HG02759 (cell line): ENCODE results near the gene SLC6A7.

Source experiments
- ATAC-seq: cut with Tn5 transposase; IDR thresholded peaks from one replicate; pipeline ENCODE4 v1.9.1; 2021; ENCODE audit warnings: mild to moderate bottlenecking, moderate library complexity; ENCODE audit not compliant: unreplicated experiment

SLC6A7 gene

DNA sequence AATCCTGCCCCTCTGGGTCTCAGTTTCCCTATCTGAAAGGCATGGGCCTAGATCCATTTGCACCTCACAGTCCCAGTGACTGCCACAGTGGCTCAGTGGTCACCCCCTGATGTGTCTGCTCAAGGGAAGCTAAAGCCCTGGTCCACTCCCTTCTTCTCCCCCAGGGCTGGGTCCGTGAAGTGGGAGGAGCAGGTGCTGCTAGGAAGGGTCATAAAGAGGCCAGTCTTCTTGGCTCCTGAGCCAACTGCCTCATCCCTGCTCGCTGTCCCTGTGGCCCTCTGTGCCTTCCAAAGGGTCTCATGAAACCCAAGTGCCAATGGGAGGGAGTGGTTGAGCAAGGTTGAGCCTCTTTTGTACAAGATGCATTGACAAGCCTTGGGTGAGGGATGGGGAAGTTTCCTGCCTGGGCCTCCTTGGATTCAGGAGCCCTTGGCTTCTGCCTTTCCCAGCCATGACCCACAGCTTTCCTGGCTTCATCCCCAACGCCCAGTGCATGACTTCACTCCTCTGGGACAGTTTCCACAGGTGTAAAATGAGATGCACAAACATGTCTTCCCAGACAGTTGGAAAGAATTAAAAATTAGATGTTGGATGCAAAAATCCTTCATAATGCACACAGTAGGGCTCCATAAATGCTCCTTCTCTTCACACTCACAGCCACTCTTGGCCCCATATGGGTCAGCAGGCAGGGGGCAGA, 1.6 kb upstream of the SLC6A7 start:
- ATAC-seq: no peak

DNA sequence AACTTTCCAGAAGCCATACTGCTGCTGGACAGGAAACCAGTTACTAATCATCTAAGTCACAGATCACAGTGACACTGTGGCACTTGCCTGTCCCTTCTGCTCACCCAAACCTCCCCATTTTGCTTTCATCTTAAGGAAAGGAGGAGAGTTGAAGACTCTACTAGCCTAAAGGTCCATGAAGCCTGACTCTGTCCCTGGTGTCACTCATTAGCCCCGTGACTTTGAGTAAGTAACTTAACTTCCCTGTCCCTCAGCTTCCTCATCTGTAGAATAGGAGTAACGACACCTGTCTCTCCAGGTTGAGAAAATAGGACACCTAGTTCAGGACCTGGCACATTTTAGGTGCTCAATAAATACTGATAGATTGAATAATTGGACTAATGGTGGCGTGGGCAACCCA, 536 bp upstream of the SLC6A7 start:
- ATAC-seq: no peak

DNA sequence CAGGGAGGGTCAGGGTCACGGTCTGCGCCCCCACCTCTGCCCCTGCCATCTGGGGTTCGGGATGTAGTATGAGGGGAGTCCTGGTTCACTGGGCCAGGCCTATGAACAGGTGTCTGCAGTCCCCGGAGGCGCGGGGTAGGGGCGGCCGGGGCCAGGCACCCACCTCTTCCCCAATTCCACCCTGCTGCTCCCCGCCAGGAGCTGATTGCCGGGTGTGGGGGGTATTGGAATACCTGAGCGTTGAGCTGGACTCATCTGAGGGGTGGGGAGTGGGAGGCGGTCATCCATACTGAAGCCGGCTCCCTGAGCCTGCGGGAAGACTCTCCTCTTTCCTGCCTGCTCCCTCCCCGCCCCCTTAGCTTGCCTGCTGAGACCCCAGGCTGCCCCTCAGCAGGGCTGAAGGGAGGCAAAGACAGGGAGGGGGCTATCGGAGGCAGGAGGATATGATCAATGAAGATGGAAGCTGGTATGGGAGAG, 679 bp downstream of the SLC6A7 start:
- no peak for ATAC-seq

DNA sequence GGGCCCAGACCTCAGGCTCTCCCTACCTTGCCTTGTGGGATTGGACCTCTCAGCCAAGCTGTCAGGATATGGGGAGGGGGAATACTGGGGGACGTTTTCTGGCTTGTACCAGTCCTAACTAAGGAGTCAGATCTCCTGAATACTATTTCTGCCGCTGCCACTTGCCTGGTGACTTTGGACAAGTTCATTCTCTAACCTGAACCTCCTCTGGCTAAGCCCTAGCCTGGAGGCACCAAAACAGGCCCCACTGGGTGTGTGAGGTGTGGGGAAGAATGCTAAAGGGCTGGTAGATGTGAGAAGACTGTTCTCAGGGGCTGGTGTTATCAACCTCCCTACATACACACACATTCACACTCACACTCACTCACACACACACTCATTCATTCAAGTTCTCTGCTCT, 1.1 kb downstream of the SLC6A7 start:
- no peak for ATAC-seq

DNA sequence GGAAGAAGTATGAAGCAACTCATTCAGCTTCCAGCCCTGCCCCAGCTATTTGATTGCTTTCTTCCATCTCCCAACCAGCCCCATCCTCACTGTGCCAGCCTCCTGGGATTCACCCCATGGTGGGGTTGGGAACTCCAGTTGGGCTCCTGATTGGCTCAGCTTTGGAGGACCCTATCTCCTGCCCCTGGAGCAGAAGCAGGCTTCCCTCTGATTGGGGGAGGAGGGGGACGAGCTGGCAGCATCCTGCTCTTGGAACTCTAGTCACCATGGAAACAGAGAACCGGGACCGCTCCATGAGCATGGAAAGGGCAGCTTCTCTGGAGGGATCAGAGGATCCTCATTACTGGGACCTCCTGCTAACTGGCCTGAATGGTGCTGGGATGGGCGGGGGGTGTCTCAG, 2.6 kb downstream of the SLC6A7 start:
- no peak for ATAC-seq

DNA sequence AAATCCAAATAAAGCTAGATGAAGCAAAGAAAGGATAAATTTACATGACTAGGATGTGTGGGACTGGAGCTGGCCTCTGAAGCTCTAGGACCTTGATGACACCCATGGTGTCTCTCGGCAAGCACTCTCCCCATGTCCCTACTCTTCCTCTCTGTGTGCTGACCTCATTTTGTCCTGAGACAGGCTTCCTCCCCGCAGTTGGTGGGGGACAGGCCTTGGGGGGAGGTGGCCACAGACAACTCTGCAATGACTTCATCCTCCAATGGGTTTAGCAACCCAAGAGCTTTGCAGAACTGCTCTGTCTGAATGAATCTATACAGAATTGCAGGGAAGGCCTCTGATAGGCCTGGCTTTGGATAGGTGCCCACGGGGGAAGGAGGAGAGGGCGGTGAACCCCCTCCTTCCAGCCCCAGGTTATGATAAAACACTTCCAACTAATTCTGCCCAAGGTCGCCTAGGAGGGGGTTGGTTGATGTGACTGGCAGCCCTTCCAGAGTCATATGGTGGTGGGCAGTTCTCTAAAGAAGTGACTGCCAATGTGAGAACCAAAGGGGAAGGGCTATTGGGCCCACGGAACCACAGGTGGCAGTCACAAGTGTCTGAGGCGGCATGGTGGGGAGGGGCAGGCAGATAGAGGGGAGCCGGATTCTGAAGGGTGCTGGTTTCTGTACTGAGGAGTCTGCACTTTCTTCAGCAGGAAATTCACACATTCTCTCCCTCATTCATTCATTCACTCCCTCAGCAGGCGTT, 6.0 kb downstream of the SLC6A7 start:
- no peak for ATAC-seq

DNA sequence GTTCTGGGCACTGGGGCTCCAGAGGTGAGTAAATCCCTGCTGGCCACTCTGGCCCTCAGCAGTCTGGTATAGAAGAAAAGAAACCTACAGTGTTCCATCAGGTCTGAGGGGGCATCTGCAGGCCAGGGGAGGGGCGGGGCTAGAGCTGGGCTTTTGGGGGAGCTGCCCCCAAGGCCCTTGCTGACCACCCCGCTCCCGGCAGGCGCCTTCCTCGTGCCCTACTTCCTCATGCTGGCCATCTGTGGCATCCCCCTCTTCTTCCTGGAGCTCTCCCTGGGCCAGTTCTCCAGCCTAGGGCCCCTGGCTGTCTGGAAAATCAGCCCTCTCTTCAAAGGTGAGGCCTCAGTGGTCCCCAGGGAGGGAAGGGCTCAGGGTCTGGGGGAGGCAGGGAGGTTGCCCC, 6.7 kb downstream of the SLC6A7 start:
- ATAC-seq: no peak

DNA sequence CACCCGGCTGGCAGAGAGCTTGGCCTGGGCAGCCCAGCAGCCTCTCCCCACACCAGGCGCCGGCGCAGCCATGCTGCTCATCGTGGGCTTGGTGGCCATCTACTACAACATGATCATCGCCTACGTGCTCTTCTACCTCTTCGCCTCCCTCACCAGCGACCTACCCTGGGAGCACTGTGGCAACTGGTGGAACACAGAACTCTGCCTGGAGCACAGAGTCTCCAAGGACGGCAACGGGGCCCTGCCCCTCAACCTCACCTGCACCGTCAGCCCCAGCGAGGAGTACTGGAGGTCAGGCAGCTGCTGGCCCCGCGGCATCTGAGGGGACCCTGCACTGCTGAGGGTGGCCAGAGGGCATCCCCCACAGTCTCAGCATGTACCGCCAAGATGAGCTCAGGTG, 7.1 kb downstream of the SLC6A7 start:
- ATAC-seq: no peak

DNA sequence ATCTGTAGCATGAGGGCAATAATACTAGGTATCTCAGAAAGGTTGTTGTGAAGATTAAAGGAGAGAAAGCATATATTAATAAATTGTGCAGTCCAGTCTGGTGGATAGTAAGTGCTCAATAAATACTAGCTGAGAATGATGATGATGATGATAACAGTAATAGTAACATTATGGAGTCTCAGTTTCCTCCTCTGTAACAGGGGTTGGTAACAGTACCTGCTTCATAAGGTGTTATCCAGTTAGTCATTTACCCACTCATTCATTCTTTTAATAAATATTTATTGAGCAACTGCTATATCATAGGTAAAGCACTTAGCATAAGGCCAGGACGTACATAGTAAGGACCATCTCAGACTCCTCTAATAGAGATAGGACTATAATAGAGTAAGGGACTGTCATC, 7.6 kb downstream of the SLC6A7 start:
- no peak for ATAC-seq

DNA sequence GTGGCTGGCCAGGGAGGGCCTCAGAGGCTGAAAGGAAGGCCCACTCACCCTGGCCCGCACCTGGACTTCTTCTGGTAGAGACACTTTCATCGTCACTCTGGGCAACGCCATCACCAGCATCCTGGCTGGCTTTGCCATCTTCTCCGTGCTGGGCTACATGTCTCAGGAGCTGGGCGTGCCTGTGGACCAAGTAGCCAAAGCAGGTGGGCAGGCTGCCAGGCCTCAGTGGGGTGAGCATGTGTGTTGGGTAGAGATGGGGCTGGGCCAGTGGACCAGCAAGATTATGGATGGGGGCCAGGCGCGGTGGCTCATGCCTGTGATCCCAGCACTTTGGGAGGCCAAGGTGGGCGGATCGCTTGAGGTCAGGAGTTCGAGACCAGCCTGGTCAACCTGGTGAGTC, 12.6 kb downstream of the SLC6A7 start:
- no peak for ATAC-seq

DNA sequence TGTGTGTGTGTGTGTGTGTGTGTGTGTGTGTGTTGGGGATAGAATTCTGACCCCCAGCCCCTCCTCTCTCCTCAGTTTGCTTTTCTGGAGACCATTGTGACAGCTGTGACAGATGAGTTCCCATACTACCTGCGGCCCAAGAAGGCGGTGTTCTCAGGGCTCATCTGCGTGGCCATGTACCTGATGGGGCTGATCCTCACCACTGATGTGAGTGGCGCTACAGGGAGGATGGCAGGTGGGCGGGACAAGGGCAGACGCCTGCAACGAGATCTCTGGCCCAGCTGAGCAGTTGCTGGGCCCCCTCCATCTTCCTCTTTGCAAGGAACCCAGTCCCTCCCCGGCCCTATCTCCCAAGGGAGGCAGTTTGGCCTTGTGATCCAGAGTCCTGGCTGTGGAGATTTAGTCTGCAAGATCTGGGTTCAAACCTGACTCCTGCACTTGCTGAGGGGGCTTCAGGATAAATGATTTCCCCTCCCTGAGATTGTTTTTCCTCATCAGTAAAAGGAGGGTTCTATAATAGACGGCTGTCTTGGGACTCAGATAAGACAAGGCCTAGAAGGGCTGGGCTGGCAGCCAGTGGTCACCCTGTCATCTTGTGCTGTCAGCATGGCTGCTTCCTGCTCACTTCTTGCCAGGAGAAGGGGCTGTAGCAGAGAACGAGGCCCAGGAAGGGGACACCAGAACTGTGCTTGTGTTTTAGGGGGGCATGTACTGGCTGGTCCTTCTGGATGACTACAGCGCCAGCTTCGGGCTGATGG, 14.1 kb downstream of the SLC6A7 start:
- no peak for ATAC-seq

DNA sequence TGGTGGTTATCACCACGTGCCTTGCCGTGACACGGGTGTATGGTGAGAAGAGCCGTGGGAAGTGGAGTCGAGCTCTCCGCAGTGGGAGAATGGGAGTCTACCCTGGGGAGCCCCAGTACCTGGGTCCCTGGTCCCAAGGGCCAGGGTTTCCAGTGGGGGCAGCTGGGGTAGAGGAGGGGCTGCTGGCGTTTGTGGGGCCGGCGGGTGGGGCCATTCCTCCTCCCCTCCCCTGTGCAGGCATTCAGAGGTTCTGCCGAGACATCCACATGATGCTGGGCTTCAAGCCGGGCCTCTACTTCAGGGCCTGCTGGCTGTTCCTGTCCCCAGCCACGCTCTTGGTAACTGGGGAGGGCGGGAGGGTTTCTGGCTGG, 14.7 kb downstream of the SLC6A7 start:
- ATAC-seq: no peak

DNA sequence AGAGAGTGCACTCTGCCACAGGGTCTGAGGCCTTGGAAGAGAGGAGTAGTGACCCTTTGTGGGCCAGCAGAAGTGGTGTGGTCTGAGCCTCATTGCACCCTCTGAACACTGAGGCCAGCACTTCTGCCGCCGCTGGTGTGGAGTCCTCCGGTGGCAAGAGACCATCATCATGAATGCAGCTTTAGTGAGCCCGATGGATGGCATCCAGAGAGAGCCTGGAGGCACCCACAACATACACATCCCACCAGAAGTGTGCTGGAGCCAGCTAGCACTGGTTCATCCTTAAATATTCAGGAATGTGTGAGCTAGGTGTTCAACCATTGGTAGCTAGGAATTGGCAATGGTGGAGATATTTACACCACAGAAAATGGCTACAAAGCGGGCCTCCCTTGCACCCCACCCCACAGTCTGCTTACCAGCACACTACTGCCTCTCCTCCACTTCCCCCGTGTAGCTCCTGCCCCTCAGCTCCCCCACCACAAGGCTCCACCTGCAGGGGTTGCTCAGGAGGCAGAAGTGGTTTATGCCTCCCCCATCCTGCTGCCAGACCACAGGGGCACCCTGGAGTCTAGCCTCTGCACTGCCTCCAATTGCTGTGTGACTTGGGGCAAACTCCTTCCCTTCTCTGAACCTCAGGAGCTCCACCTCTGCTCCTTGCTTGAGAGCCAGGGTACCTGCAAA, 16.4 kb downstream of the SLC6A7 start:
- ATAC-seq: no peak

DNA sequence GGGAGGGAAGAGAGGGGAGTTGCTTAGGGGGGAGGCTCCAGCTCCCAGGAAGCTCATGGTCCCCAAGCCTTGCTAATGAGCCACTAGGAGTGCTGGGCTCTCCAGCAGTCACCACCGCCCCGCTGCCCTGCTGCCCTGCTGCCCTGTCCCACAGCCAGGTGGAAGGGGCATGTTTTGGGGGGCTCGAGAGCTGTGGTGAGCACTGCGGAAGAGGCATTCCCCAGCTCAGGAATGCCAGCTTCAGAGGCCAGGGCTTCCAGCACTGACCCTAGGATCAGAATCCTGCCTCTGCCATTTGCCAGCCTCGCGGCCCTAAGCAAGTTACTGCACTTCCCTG, 16.9 kb downstream of the SLC6A7 start:
- no peak for ATAC-seq

DNA sequence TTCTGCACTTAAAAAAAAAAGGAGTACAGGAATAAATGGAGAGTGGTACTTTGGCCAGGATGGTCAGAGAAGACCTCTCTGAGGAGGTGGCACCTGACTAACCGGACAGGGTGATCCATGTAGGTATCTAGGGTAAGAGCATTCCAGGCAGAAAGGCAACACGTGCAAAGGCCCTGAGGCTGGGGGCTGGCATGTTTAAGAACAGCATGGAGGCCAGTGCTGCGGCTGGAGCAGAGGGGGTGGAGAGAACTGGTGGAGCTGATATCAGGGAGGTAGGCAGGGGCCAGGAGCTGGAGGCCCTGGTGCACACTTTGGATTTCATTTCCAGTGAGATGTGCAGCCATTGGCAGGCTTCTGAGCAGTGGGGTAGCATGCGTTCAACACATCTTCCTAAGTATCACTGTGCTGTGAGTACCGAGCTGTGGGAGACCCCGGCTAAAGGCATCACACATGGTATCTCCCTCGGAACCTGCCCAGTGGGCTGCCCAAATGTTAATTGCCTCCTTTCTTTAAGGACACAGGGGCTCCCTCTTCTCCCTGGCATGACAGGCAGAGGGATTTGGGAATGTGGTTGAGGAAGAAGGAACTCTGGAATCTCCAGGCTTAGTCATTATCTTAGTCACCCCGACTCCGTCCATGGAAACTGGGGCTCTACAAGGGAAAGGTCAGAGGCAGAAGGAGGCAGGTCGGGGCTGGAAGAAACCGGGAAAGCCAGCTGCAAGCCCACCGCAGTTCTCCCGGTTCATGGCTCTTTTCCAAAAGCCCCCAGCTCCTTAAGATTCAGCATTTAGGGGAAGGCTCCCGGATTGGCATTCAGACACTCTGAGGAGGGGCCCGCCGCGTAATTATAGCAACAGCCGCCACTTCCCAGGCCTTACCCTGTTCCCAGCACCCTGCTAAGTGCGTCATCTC, 18.6 kb downstream of the SLC6A7 start:
- no peak for ATAC-seq

DNA sequence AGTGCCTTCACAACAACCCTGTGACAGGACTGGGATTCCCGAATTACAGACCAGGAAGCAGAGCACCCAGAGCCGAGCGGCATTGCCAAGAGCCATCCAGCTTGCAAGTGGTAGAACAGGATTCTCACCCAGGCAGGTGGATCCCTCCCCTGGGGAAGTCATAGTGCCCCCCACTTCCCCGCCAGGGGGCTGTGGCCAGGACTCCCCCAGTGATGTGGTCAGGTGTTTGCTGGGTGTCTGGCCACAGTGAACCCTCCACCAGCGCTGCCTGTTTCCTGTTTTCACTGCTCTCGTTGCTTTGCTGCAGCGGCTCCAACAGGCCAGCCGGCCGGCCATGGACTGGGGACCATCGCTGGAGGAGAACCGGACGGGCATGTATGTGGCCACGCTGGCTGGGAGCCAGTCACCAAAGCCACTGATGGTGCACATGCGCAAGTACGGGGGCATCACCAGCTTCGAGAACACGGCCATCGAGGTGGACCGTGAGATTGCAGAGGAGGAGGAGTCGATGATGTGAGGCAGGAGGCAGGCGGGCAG, 19.3 kb downstream of the SLC6A7 start:
- no peak for ATAC-seq

DNA sequence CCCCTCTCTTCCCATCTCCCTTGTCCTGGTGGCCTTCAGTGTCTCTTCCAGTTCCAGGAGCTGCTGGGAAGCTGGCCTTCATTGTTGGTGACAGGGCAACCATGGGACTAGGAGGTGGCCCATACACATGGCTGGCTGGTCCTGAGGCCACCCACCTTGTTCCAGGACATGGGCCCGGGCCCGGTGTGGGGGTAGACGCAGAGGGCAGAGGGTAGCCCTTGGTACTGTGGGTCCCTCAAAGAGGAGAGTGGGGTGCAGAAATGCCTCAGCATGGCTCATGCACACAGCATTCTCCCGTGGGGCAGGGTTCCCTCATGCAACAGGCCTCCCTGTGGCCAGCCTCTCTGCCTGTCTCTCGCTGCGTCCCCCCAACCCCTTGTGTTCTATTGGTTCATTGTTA, 20.8 kb downstream of the SLC6A7 start:
- no peak for ATAC-seq

DNA sequence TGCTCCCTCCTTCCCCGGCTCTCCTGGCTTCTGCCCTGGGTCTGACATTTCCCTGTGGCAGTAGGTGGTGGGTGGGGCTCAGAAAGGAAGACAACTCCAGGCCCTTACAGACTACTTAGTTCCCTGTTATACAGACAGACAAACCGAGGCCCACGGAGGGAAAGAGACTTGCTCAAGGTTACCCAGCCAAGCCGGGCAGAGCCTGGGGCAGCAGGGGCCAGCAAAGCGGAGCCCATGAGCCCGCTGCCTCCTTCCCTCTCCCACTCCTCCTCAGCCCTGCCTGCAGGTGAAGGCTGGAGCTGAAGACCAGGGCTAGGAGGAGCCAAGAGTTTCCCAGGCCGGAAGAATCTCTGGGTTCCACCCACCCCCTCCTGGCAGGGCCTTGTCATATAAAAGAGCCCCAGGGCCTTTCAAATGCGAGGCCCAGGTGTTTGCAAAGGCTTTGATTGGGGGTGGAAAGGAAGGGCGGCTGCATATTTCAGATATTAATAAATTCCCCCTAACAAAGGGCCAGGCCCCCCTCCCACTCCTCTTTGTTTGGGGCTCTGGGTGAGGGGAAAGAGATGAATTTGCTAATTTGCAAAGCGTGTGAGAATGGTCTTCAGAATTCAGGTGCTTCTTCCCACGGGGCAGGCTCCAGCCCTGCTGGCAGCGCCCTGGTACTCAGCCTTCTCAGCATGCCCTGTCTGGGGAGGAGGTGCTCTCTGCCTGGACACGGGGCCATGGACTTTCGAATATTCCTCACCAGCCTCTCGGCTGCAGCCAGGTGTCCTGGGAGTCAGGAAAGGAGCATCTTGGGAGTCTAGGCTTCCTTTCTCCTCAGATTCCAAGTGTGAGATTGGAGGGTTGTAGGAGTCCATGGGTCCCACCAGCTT, 21.5 kb downstream of the SLC6A7 start:
- no peak for ATAC-seq

DNA sequence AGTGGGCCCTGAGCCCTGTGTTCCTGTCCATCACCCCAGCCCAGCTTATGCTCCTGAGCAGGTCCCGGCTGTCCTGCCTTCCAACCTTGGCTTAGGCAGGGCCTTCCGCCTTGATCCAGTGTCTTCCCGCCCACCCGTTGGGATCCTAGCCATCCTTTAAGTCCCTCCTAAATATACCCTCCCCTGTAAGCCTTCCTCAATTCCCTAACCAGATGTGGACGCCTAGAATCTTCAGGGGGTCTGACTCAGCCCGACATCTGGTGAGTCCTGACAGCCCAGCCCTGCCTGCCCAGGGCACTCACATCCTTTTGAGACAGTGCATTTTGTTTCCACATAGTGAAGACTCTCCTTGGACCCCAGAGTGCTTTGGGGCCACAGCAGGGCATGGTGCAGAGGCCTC, 23.7 kb downstream of the SLC6A7 start:
- ATAC-seq: no peak
